SU-DHL-6 (cell line): ENCODE data around the gene KRTAP10-4.
"Not testable (repeated sequence)": the region's sequence is repeated elsewhere in the genome, so short reads cannot be mapped to it uniquely, and the experiment has no call there.

ENCODE experiments used
- H2AFZ ChIP-seq: fragments of 200-600 bp; sonication (generic); 2 replicates; pipeline ENCODE4 v1.6.1; 2014; ENCODE audit warnings: low read depth, mild to moderate bottlenecking, moderate library complexity, mixed read lengths, antibody characterized with exemption, low read length; ENCODE audit not compliant: severe bottlenecking
- H3F3A ChIP-seq: fragments of 200-600 bp; shearing (Covaris generic); 2 replicates; pipeline ENCODE4 v1.6.0; 2016; ENCODE audit warnings: antibody characterized with exemption, mild to moderate bottlenecking; ENCODE audit not compliant: insufficient read depth
- H3K27ac ChIP-seq: fragments of 200-600 bp; sonication (generic); 2 replicates; pipeline ENCODE4 v1.5.1; 2016; ENCODE audit warnings: low read depth, mild to moderate bottlenecking, low read length, moderate library complexity, mixed read lengths
- H3K27me3 ChIP-seq: fragments of 200-600 bp; sonication (generic), shearing (Covaris generic); 2 replicates; pipeline ENCODE4 v1.6.0; 2014; ENCODE audit warnings: mild to moderate bottlenecking, low read length
- H3K36me3 ChIP-seq: fragments of 200-600 bp; sonication (generic); 2 replicates; pipeline ENCODE4 v1.6.1; 2014; ENCODE audit warnings: mild to moderate bottlenecking, low read length, mixed read lengths
- H3K4me2 ChIP-seq: fragments of 300-600, 200-600 bp; shearing (Covaris generic), sonication (generic); 2 replicates; pipeline ENCODE4 v1.6.0; 2014; ENCODE audit warnings: low read length, low read depth, mild to moderate bottlenecking; ENCODE audit not compliant: poor library complexity, severe bottlenecking
- H3K4me3 ChIP-seq: fragments of 200-600 bp; sonication (generic); 2 replicates; pipeline ENCODE4 v1.5.1; 2014; ENCODE audit warnings: antibody characterized with exemption, low read length, mild to moderate bottlenecking, mixed read lengths; ENCODE audit not compliant: insufficient read depth, poor library complexity, severe bottlenecking
- H3K79me2 ChIP-seq: fragments of 200-600 bp; sonication (generic); 2 replicates; pipeline ENCODE4 v1.6.1; 2014; ENCODE audit warnings: mild to moderate bottlenecking, low read length, moderate library complexity; ENCODE audit not compliant: insufficient read depth
- H3K9ac ChIP-seq: fragments of 200-600 bp; sonication (generic); 2 replicates; pipeline ENCODE4 v1.7.0; 2014; ENCODE audit warnings: mild to moderate bottlenecking, low read length
- H3K9me2 ChIP-seq: fragments of 200-600 bp; sonication (generic); replicated peaks from 2 replicates; pipeline ENCODE4 v1.6.1; 2014; ENCODE audit warnings: low read length; ENCODE audit not compliant: insufficient read depth
- H3K9me3 ChIP-seq: fragments of 200-600 bp; sonication (generic); 2 replicates; pipeline ENCODE4 v1.6.1; 2014; ENCODE audit warnings: low read length, mixed read lengths; ENCODE audit not compliant: insufficient read depth
- H4K20me1 ChIP-seq: fragments of 200-600 bp; sonication (generic); 2 replicates; pipeline ENCODE4 v1.6.1; 2014; ENCODE audit warnings: low read depth, mild to moderate bottlenecking, antibody characterized with exemption, low read length, moderate library complexity, mixed read lengths
- EZH2phosphoT487 ChIP-seq: fragments of 200-600 bp; sonication (generic), shearing (Covaris generic); conservative IDR thresholded peaks from 2 replicates; pipeline ENCODE4 v1.6.1; 2018; ENCODE audit warnings: mild to moderate bottlenecking, antibody characterized with exemption, low read length, moderate library complexity, mixed read lengths
- TF ChIP-seq, protein P1 (sequence below): fragments of 200-600 bp; sonication (generic); IDR thresholded peaks from one replicate; pipeline ENCODE4 v1.5.1; 2017; ENCODE audit warnings: antibody characterized with exemption, mild to moderate bottlenecking, low read length, moderate library complexity; ENCODE audit not compliant: insufficient read depth, poor library complexity, severe bottlenecking

The KRTAP10-4 gene

DNA sequence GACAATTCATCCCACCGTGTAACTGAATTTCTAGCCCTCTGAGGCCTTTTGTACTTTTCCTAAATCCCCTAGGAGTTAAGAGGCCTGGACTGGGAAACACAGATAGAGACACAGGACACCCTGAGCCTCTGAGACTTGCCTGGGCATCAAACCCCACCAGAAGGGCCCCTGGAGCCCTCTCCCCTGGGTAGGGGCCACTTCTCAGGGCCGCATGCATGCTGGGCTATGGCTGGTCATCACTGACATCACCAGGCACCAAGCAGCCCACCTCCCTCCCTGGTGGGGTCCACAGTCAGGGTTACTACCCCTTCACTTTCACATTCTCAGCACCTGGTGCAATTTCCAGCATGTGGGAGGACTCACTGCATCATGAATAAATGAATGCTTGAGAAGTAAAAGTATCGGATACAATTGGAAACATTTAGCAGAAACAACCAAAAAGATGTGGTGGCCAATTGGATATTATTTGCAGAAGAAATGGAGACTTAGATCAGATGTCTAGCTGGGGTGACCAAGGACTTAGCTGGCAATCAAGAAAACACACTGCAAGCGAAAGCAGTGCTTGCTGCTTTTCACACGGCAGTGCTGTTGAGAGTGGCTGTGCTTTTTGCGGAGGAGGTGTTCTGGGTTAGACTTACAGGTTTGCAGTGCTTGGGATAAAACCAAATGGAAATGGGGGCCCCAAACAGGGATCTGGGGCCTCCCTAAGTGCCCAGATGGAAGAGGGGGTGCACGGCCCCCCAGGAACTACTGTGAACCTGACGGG is 25.9 kb downstream of the KRTAP10-4 start:
- H3K79me2 ChIP-seq, result no peaks in the 10 kb centered on the region
- no peak overlapping the region for H3K9ac ChIP-seq
- no peak overlapping the region for H3K27ac ChIP-seq
- H3F3A ChIP-seq, result no peaks in the 10 kb centered on the region
- H3K4me3 ChIP-seq, result no peak overlapping the region
- H3K9me2 ChIP-seq, result no peaks in the 10 kb centered on the region
- H2AFZ ChIP-seq, result no peak overlapping the region
- no peaks in the 10 kb centered on the region for H3K9me3 ChIP-seq
- H4K20me1 ChIP-seq, result no peaks in the 10 kb centered on the region
- H3K27me3 ChIP-seq, result no peaks in the 10 kb centered on the region
- TF ChIP-seq, protein P1, sequence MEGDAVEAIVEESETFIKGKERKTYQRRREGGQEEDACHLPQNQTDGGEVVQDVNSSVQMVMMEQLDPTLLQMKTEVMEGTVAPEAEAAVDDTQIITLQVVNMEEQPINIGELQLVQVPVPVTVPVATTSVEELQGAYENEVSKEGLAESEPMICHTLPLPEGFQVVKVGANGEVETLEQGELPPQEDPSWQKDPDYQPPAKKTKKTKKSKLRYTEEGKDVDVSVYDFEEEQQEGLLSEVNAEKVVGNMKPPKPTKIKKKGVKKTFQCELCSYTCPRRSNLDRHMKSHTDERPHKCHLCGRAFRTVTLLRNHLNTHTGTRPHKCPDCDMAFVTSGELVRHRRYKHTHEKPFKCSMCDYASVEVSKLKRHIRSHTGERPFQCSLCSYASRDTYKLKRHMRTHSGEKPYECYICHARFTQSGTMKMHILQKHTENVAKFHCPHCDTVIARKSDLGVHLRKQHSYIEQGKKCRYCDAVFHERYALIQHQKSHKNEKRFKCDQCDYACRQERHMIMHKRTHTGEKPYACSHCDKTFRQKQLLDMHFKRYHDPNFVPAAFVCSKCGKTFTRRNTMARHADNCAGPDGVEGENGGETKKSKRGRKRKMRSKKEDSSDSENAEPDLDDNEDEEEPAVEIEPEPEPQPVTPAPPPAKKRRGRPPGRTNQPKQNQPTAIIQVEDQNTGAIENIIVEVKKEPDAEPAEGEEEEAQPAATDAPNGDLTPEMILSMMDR, result no peak
- no peak for TF ChIP-seq EZH2phosphoT487
- no peak overlapping the region for H3K4me2 ChIP-seq
- no peaks in the 10 kb centered on the region for H3K36me3 ChIP-seq

DNA sequence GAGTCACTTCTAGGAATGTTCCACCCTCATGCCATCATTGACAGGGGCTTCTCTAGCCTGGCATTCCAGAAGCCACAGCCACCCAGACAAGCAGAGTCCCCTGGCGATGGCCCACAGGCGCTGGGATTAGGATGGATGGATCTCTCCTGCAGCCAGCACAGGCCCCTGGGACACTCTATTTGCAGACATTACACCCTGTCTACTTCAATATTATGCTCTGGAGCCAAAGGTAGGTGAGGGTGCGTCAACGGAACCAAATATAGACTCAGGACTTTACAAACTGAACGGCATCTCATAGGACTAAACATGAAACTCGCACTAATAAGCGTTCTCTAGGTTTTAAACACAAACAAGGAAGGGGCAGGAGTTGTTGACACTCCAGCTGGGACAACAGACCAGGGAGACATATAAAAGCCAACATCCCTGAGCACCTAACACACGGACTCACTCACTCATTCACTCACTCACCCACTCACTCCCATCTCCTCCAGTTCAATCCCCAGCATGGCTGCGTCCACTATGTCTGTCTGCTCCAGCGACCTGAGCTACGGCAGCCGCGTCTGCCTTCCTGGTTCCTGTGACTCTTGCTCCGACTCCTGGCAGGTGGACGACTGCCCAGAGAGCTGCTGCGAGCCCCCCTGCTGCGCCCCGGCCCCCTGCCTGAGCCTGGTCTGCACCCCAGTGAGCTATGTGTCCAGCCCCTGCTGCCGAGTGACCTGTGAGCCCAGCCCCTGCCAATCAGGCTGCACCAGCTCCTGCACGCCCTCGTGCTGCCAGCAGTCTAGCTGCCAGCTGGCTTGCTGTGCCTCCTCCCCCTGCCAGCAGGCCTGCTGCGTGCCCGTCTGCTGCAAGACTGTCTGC is 26.8 kb downstream of the KRTAP10-4 start, which contains the start of gene KRTAP10-7:
TSS of gene KRTAP10-7 (plus strand) at position 480 of the 861 bp plus-strand sequence. CDS start at position 505, 25 bp downstream.
- not testable (repeated sequence) for H3K9me2 ChIP-seq, H3K79me2 ChIP-seq, H3K4me3 ChIP-seq, H3F3A ChIP-seq, H2AFZ ChIP-seq, H4K20me1 ChIP-seq, H3K4me2 ChIP-seq, H3K36me3 ChIP-seq, H3K27ac ChIP-seq, H3K9me3 ChIP-seq, H3K9ac ChIP-seq, H3K27me3 ChIP-seq

DNA sequence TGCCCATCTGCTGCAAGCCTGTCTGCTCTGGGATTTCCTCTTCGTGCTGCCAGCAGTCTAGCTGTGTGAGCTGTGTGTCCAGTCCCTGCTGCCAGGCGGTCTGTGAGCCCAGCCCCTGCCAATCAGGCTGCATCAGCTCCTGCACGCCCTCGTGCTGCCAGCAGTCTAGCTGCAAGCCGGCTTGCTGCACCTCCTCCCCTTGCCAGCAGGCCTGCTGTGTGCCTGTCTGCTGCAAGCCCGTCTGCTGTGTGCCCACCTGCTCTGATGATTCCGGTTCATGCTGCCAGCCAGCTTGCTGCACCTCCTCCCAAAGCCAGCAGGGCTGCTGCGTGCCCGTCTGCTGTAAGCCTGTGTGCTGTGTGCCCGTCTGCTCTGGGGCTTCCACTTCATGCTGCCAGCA is 27.6 kb downstream of the KRTAP10-4 start:
- not testable (repeated sequence) for H2AFZ ChIP-seq, H4K20me1 ChIP-seq, H3F3A ChIP-seq, H3K36me3 ChIP-seq, H3K27ac ChIP-seq, H3K4me2 ChIP-seq, H3K9ac ChIP-seq, H3K27me3 ChIP-seq, H3K4me3 ChIP-seq, H3K9me3 ChIP-seq, H3K79me2 ChIP-seq, H3K9me2 ChIP-seq

DNA sequence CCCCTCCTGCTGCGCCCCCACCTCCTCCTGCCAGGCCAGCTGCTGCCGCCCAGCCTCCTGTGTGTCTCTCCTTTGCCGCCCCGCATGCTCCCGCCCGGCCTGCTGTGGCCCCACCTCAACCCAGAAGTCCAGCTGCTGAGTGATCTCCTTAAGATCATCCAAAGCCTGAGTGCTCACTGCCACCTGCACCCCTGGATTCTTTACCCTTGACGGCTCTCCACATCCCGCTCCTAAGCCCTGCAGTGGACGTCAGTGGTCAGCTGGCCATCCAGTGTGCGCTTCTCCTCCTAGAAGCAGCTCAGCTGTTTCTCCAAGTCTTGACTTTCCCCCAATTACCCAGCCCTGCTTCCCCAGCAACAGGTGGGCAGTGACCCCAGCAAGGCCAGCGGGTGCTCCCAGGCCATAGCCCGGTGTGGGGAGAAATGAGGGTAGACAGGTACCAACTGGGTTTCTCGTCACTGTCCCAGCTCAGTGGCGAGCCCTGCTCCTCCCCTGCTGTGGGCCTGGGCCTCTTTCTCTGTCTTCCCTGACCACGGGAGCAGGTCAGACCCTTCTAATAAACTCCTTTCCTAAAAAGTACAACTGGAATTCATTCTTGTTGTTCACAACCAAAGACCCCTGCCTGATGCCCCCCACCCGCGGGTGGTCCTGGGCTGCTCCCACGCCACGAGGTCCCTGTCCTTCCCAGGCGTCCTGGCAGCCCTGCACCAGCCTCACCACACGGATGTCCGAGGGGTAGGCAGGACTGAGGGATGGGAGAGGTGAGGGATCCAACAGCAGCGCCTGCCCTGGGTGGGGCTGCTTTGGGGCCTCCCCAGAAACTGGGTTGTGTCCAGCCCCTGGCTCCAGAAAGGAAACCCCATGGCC is 28.3 kb downstream of the KRTAP10-4 start:
- H3K9ac ChIP-seq, result no peak overlapping the region
- H3K79me2 ChIP-seq, result no peaks in the 10 kb centered on the region
- TF ChIP-seq, protein P1, result no peak
- TF ChIP-seq EZH2phosphoT487, result no peak
- no peaks in the 10 kb centered on the region for H3K9me2 ChIP-seq
- H3K27ac ChIP-seq, result no peak overlapping the region
- no peak overlapping the region for H2AFZ ChIP-seq
- H4K20me1 ChIP-seq, result no peaks in the 10 kb centered on the region
- H3F3A ChIP-seq, result no peaks in the 10 kb centered on the region
- H3K4me2 ChIP-seq, result no peak overlapping the region
- H3K9me3 ChIP-seq, result no peaks in the 10 kb centered on the region
- H3K4me3 ChIP-seq, result no peak overlapping the region
- no peaks in the 10 kb centered on the region for H3K27me3 ChIP-seq
- H3K36me3 ChIP-seq, result no peaks in the 10 kb centered on the region
